ENCODE data around the gene MYRIP. TPM values are rescaled to one million over a fixed set of nuclear protein-coding genes. Genes with fewer than 3 reads are reported as not detected.

Gene MYRIP
- total and polyA plus RNA-seq, 2 of the 4 experiments (the other 2 are of a cell fraction): not detected

DNA sequence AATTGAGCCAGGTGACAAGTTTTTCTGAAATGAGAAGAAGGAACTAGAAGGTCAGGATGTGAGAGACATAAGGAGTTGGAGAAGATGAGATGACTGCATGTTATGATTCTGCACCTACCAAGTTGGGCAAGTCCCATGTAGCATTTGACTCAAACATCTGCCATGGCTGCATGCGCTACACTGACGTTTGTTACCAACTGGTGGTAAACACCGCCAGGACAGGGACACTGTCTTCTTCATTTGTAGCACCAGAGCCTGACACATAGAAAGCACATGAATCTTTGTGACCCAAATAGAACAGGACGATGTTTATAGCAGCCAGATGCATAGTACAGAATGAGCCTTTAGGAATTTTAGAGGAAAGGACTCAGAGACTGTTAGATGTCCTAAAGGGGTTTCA is 236.7 kb downstream of the MYRIP start:
- no peak overlapping the region for H4K91ac ChIP-seq (ENCODE audit: insufficient read depth, low read depth, low read length)
- no peak overlapping the region for H3K18ac ChIP-seq (ENCODE audit: low read depth, low read length)
- no peak overlapping the region for H2BK15ac ChIP-seq (ENCODE audit: low read depth, low read length)
- H3K9ac ChIP-seq (ENCODE audit: low read depth, low read length): no peak overlapping the region
- H3K79me1 ChIP-seq (ENCODE audit: low read depth in 1 of 2, low read length in 2 of 2): no peaks in the 10 kb centered on the region
- H2BK5ac ChIP-seq (ENCODE audit: low read depth, low read length, poor library complexity, severe bottlenecking): no peak overlapping the region
- H2AFZ ChIP-seq (replicated peaks; ENCODE audit: low read length, poor library complexity): no peak overlapping the region
- no peaks in the 10 kb centered on the region for H3K36me3 ChIP-seq (ENCODE audit: control insufficient read depth, insufficient read depth, low read length)
- intact Hi-C loops (cut with micrococcal nuclease) (no loop called here), dilution Hi-C loops (cut with HindIII; ENCODE audit: low sequenced_read_pairs, unreplicated experiment) (no loop called here), in situ Hi-C loops (cut with MboI; ENCODE audit: low sequenced_read_pairs) (no loop called here)
- no peaks in the 10 kb centered on the region for H4K20me1 ChIP-seq (ENCODE audit: insufficient read depth, low read length)
- no peaks in the 10 kb centered on the region for H3K27me3 ChIP-seq (ENCODE audit: control insufficient read depth, insufficient read depth, low read length)
- no peak overlapping the region for H2AK9ac ChIP-seq (replicated peaks; ENCODE audit: low read depth, low read length, poor library complexity)
- WGBS, 2 experiments (ENCODE audit: extremely low coverage in 2 of 2, insufficient read length in 1 of 2): 88% methylated on average over 3 of the region's 4 CpGs; no CpG with 5 or more reads in 1 of the 2 experiments
- H3K9me3 ChIP-seq (ENCODE audit: control insufficient read depth, insufficient read depth, low read length): peaks cover 12% of the 10 kb centered on the region
- TF ChIP-seq SMC3 (IDR thresholded peaks at IDR 0.05; ENCODE audit: low read depth, low read length): no peak
- TF ChIP-seq, protein P1, sequence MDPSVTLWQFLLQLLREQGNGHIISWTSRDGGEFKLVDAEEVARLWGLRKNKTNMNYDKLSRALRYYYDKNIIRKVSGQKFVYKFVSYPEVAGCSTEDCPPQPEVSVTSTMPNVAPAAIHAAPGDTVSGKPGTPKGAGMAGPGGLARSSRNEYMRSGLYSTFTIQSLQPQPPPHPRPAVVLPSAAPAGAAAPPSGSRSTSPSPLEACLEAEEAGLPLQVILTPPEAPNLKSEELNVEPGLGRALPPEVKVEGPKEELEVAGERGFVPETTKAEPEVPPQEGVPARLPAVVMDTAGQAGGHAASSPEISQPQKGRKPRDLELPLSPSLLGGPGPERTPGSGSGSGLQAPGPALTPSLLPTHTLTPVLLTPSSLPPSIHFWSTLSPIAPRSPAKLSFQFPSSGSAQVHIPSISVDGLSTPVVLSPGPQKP (IDR thresholded peaks at IDR 0.05; ENCODE audit: borderline replicate concordance, low read depth, low read length): no peak
- H3K9me1 ChIP-seq (ENCODE audit: insufficient read depth, low read length): no peaks in the 10 kb centered on the region
- ATAC-seq (ENCODE audit: low read depth): no peak
- no peak overlapping the region for H4K5ac ChIP-seq (ENCODE audit: low read depth, low read length)
- H3K23ac ChIP-seq (ENCODE audit: low read depth, low read length): no peak overlapping the region
- no peak overlapping the region for H3K14ac ChIP-seq (replicated peaks; ENCODE audit: low read depth, low read length)
- no peak overlapping the region for H3K4ac ChIP-seq (ENCODE audit: low read depth, low read length)
- ChIA-PET POLR2A (ENCODE audit: unreplicated experiment) (no interaction called here), CTCF (no interaction called here)
- H2BK120ac ChIP-seq (ENCODE audit: low read depth, low read length): no peak overlapping the region
- DNase-seq: no peak
- no peak overlapping the region for H3K27ac ChIP-seq (ENCODE audit: insufficient read depth, low read length)
- no peak overlapping the region for H2BK20ac ChIP-seq (ENCODE audit: low read depth, low read length)
- no peak overlapping the region for H3K4me2 ChIP-seq (ENCODE audit: low read depth, low read length)
- no TSS peak for BruUV-seq (replicated peaks)
- no peak overlapping the region for H3K4me3 ChIP-seq (ENCODE audit: insufficient read depth, low read depth, low read length)
- H2AK5ac ChIP-seq (ENCODE audit: low read depth, low read length): no peak overlapping the region
- H3K56ac ChIP-seq (ENCODE audit: extremely low read depth, insufficient read depth, low read length): no peak overlapping the region
- no peak overlapping the region for H4K8ac ChIP-seq (ENCODE audit: low read depth in 2 of 2, low read length in 2 of 2)
- no peaks in the 10 kb centered on the region for H3K4me1 ChIP-seq (ENCODE audit: control insufficient read depth, insufficient read depth, low read length)
